ENCODE data around the gene SRM.

- TF ChIP-seq CTCF (IDR thresholded peaks at IDR 0.05): no peak
- no peak for TF ChIP-seq POLR2A (IDR thresholded peaks at IDR 0.05)
These were observed 31.8 kb downstream of the SRM start for GRCh38 chr1:11028018-11028417.

All from testis (tissue), 2 donors.